ENCODE measurements around the gene SLC18A3.

Gene SLC18A3

GRCh38 chr10:49613165-49613881 is 3.2 kb downstream of the SLC18A3 start:
- CTCF ChIA-PET = no interaction called here
- no peak overlapping the region for H3K27ac ChIP-seq
- DNase-seq (ENCODE audit: low spot score) = no peak
- POLR2A ChIA-PET (ENCODE audit: low non-redundant PET) = no interaction called here
- TF ChIP-seq CTCF (conservative IDR thresholded peaks at IDR 0.05; ENCODE audit: low read depth) = no peak

- CTCF ChIA-PET = no interaction called here
Observed at GRCh38 chr10:49613882-49614241, 3.8 kb downstream of the SLC18A3 start, which contains the start of gene CHAT. TSS of gene CHAT (plus strand) at chr10:49614037. CDS start at chr10:49614190, 153 bp downstream.

GRCh38 chr10:49614242-49615198 is 4.4 kb downstream of the SLC18A3 start:
- H3K27ac ChIP-seq = no peak overlapping the region
- no peak for TF ChIP-seq CTCF (conservative IDR thresholded peaks at IDR 0.05; ENCODE audit: low read depth)
- POLR2A ChIA-PET (ENCODE audit: low non-redundant PET) = no interaction called here
- DNase-seq (ENCODE audit: low spot score) = no peak
- CTCF ChIA-PET = no interaction called here

More at GRCh38 chr10:49613882-49614241, 3.8 kb downstream of the SLC18A3 start, which contains the start of gene CHAT:
- DNase-seq (ENCODE audit: low spot score) = no peak
- TF ChIP-seq CTCF (conservative IDR thresholded peaks at IDR 0.05; ENCODE audit: low read depth) = no peak
- no peak within 1 kb of the TSS for H3K27ac ChIP-seq
- POLR2A ChIA-PET (ENCODE audit: low non-redundant PET) = no interaction called here

DNA sequence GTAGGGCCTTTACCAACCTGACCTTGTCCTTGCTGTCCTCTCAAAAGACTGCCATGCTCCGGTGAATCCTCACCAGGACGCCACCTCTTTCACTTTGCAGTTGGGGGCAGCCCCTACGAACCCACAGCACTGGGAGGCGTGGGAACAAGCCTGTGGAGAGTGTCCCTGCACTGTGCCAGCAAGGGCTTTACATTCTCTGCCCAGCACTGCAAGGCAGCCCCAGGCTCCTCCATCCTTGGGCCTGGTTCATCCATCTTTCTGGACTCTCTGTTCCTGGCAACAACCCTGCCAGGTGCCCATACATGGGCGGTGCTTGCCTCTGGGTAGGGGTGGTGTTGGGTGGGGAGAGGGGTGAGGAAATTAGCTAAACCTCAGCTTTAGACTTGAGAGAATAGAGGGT is 5.1 kb downstream of the SLC18A3 start:
- POLR2A ChIA-PET (ENCODE audit: low non-redundant PET) = no interaction called here

GRCh38 chr10:49615721-49616120 is 5.6 kb downstream of the SLC18A3 start:
- TF ChIP-seq CTCF (conservative IDR thresholded peaks at IDR 0.05; ENCODE audit: low read depth) = no peak
- H3K27ac ChIP-seq = no peak overlapping the region
- ChIA-PET POLR2A (ENCODE audit: low non-redundant PET) (no interaction called here), CTCF (no interaction called here)
- no peak for DNase-seq (ENCODE audit: low spot score)

More for the DNA sequence above, 5.1 kb downstream of the SLC18A3 start:
- DNase-seq (ENCODE audit: low spot score) = no peak
- CTCF ChIA-PET = no interaction called here
- H3K27ac ChIP-seq = no peak overlapping the region
- no peak for TF ChIP-seq CTCF (conservative IDR thresholded peaks at IDR 0.05; ENCODE audit: low read depth)

GRCh38 chr10:49616421-49617101 is 6.5 kb downstream of the SLC18A3 start:
- ChIA-PET CTCF (no interaction called here), POLR2A (ENCODE audit: low non-redundant PET) (no interaction called here)
- no peak for TF ChIP-seq CTCF (conservative IDR thresholded peaks at IDR 0.05; ENCODE audit: low read depth)
- DNase-seq (ENCODE audit: low spot score) = no peak
- no peak overlapping the region; the same call in 1 of the 2 replicates for H3K27ac ChIP-seq
